Smooth muscle cell (in vitro differentiated cells): ENCODE data around the gene USP40. TPM values are rescaled to one million over a fixed set of nuclear protein-coding genes. Genes with fewer than 3 reads are reported as not detected.

Source experiments
- DNase-seq: peaks from one replicate; lab custom pipeline; 2025; ENCODE audit not compliant: unreplicated experiment; lab: John Stamatoyannopoulos, UW
- H2AFZ ChIP-seq: fragments of 200-600 bp; sonication (generic); 2 replicates; pipeline ENCODE4 v1.6.0; 2016; ENCODE audit warnings: antibody characterized with exemption, low read depth, mild to moderate bottlenecking
- H3F3A ChIP-seq: fragments of 200-600 bp; sonication (generic); 2 replicates; pipeline ENCODE4 v1.6.0; 2017; ENCODE audit warnings: antibody characterized with exemption, low read depth
- H3K27ac ChIP-seq: fragments of 200-600 bp; sonication (generic); 2 replicates; pipeline ENCODE4 v1.5.1; 2016; ENCODE audit warnings: low read depth, mild to moderate bottlenecking
- H3K27me3 ChIP-seq: fragments of 200-600 bp; sonication (generic); 2 replicates; pipeline ENCODE4 v1.6.1; 2016; ENCODE audit warnings: low read depth, mild to moderate bottlenecking
- H3K36me3 ChIP-seq: fragments of 200-600 bp; sonication (generic); 2 replicates; pipeline ENCODE4 v1.5.1; 2016; ENCODE audit warnings: low read depth
- H3K4me1 ChIP-seq: fragments of 200-600 bp; sonication (generic); 2 replicates; pipeline ENCODE4 v1.5.1; 2016; ENCODE audit warnings: low read depth
- H3K4me2 ChIP-seq: fragments of 200-600 bp; sonication (generic); 2 replicates; pipeline ENCODE4 v1.6.0; 2016; ENCODE audit warnings: mild to moderate bottlenecking
- H3K4me3 ChIP-seq: fragments of 200-600 bp; sonication (generic); 2 replicates; pipeline ENCODE4 v1.5.1; 2016; ENCODE audit warnings: mild to moderate bottlenecking
- H3K79me2 ChIP-seq: fragments of 200-600 bp; sonication (generic); 2 replicates; pipeline ENCODE4 v1.6.0; 2016; ENCODE audit warnings: low read depth, mild to moderate bottlenecking
- H3K9ac ChIP-seq: fragments of 200-600 bp; sonication (generic); 2 replicates; pipeline ENCODE4 v1.6.0; 2016; ENCODE audit warnings: low read depth
- H3K9me3 ChIP-seq: fragments of 200-600 bp; sonication (generic); replicated peaks from 2 replicates; pipeline ENCODE4 v1.5.1; 2016; ENCODE audit warnings: low read depth
- H4K20me1 ChIP-seq: fragments of 200-600 bp; sonication (generic); 2 replicates; pipeline ENCODE4 v1.6.0; 2016; ENCODE audit warnings: low read depth
- CTCF ChIP-seq: fragments of 200-600 bp; sonication (generic); IDR thresholded peaks from 2 replicates; pipeline ENCODE4 v1.5.1; 2017; ENCODE audit warnings: borderline replicate concordance, mild to moderate bottlenecking, antibody characterized with exemption; ENCODE audit not compliant: insufficient read depth, poor library complexity, severe bottlenecking
- WGBS: methylation state at CpG from one replicate; pipeline ENCODE4 v1.1.7; 2016; ENCODE audit warnings: low lambda C conversion rate; 5-methylcytosine and 5-hydroxymethylcytosine counted together
- polyA plus RNA-seq: library from polyadenylated mRNA; unstranded; fragments of >200 nt; fragmentation: Nextera tagmentation; extraction: Ambion mirVana; gene quantifications from 2 replicates; pipeline ENCODE4 v1.2.1, GENCODE V29; 2016
- total RNA-seq: library from RNA; depleted of rRNA; stranded (reverse); fragments of >200 nt; gene quantifications from 2 replicates; pipeline ENCODE4 v1.2.3, GENCODE V29; 2014

Gene USP40
- total and polyA plus RNA-seq, 2 experiments from 2014 or later: 9.4 to 23.6 TPM

GRCh38 chr2:233455491-233455890 is 111.1 kb downstream of the USP40 start:
- no peaks in the 10 kb centered on the region for H3F3A ChIP-seq
- DNase-seq: no peak
- H3K4me2 ChIP-seq: no peak overlapping the region
- H3K79me2 ChIP-seq: no peaks in the 10 kb centered on the region
- TF ChIP-seq CTCF: no peak
- H3K36me3 ChIP-seq: peaks cover 5% of the 10 kb centered on the region
- no peaks in the 10 kb centered on the region for H4K20me1 ChIP-seq
- H2AFZ ChIP-seq: no peak overlapping the region
- no peak overlapping the region for H3K27ac ChIP-seq
- no peaks in the 10 kb centered on the region for H3K9me3 ChIP-seq
- peaks cover 3% of the 10 kb centered on the region for H3K4me1 ChIP-seq
- no peaks in the 10 kb centered on the region for H3K27me3 ChIP-seq
- H3K9ac ChIP-seq: no peak overlapping the region
- 95% methylated on average over 7 of the region's 7 CpGs for whole genome bisulfite sequencing
- no peak overlapping the region for H3K4me3 ChIP-seq

- Histone ChIP-seq H3K27me3 (no peaks in the 10 kb centered on the region), H3K4me3 (no peak overlapping the region), H4K20me1 (no peaks in the 10 kb centered on the region), H3F3A (no peaks in the 10 kb centered on the region), H3K27ac (no peak overlapping the region), H3K4me2 (no peak overlapping the region), H3K36me3 (peaks cover 5% of the 10 kb centered on the region), H3K4me1 (peaks cover 3% of the 10 kb centered on the region), H3K9ac (no peak overlapping the region), H3K79me2 (no peaks in the 10 kb centered on the region), H2AFZ (no peak overlapping the region), H3K9me3 (no peaks in the 10 kb centered on the region)
- WGBS: 99% methylated on average over 11 of the region's 11 CpGs
- DNase-seq: no peak
- no peak for TF ChIP-seq CTCF
Measured at GRCh38 chr2:233455006-233455405, 111.6 kb downstream of the USP40 start.

- Histone ChIP-seq H3F3A (no peaks in the 10 kb centered on the region), H2AFZ (no peak overlapping the region), H3K4me1 (peaks cover 3% of the 10 kb centered on the region), H3K9ac (no peak overlapping the region), H3K27me3 (no peaks in the 10 kb centered on the region), H3K4me3 (no peak overlapping the region), H3K27ac (no peak overlapping the region), H3K9me3 (no peaks in the 10 kb centered on the region), H4K20me1 (no peaks in the 10 kb centered on the region), H3K4me2 (no peak overlapping the region), H3K36me3 (peaks cover 5% of the 10 kb centered on the region), H3K79me2 (no peaks in the 10 kb centered on the region)
- TF ChIP-seq CTCF: no peak
- no peak for DNase-seq
- 99% methylated on average over 8 of the region's 8 CpGs for WGBS
Measured at GRCh38 chr2:233453916-233454315, 112.7 kb downstream of the USP40 start.

GRCh38 chr2:233453111-233453915 is 113.3 kb downstream of the USP40 start:
- H3K9ac ChIP-seq: no peak overlapping the region
- 90% methylated on average over 10 of the region's 10 CpGs for WGBS
- H4K20me1 ChIP-seq: no peaks in the 10 kb centered on the region
- no peak overlapping the region for H3K27ac ChIP-seq
- DNase-seq: no peak
- H3F3A ChIP-seq: no peaks in the 10 kb centered on the region
- H3K4me2 ChIP-seq: no peak overlapping the region
- H2AFZ ChIP-seq: no peak overlapping the region
- H3K4me1 ChIP-seq: peaks cover 3% of the 10 kb centered on the region
- H3K79me2 ChIP-seq: no peaks in the 10 kb centered on the region
- H3K4me3 ChIP-seq: no peak overlapping the region
- H3K9me3 ChIP-seq: no peaks in the 10 kb centered on the region
- no peak for TF ChIP-seq CTCF
- peaks cover 5% of the 10 kb centered on the region for H3K36me3 ChIP-seq
- no peaks in the 10 kb centered on the region for H3K27me3 ChIP-seq
